A549 (cell line): ENCODE measurements around the gene TSPO. TPM values are rescaled to one million over a fixed set of nuclear protein-coding genes. Genes with fewer than 3 reads are reported as not detected.

Source experiments
- ATAC-seq, 2 experiments: fragments of 200-7000 bp in 1 of 2; fragments of >200 bp in 1 of 2; cut with Nextera tagmentation in 1 of 2; cut with Tn5 transposase in 1 of 2; 3 replicates each; pipeline versions ENCODE4 v1.8.0 to v1.9.1; 2018 to 2020; ENCODE audit warnings: mild to moderate bottlenecking in 1 of 2, moderate library complexity in 1 of 2
- CTCF ChIA-PET: fragments of 300-600 bp; sonication (Branson Sonifier 250); formaldehyde crosslinking; extraction: SDS; loops from one replicate; lab custom pipeline; 2021; ENCODE audit warnings: antibody characterized with exemption, inconsistent platforms; lab: Yijun Ruan, JAX
- POLR2A ChIA-PET: fragments of 350-600 bp; formaldehyde crosslinking; extraction: SDS; loops from one replicate; lab custom pipeline; 2021; ENCODE audit warnings: antibody characterized with exemption, inconsistent platforms; lab: Yijun Ruan, JAX
- DNase-seq, 2 experiments: peaks; one replicate each; pipeline versions ENCODE4 v3.0.0 to v3.0.0-alpha.2; 2011 to 2016; ENCODE audit warnings: low read depth in 1 of 2, low spot score in 1 of 2
- FAIRE-seq: peaks from 2 replicates; lab custom pipeline; 2011; peaks lifted over from hg19 to GRCh38; lab: Jason Lieb, UNC
- H3K27ac ChIP-seq, 2 experiments: fragments of >200 bp; sonication (Bioruptor Twin); formaldehyde crosslinking; 3 replicates each; pipeline ENCODE4 v1.5.1; 2016 to 2017
- H3K4me1 ChIP-seq: fragments of >200 bp; sonication (Bioruptor Twin); formaldehyde crosslinking; 3 replicates; pipeline ENCODE4 v1.6.1; 2016
- H3K4me2 ChIP-seq: fragments of >200 bp; sonication (Bioruptor Twin); formaldehyde crosslinking; 3 replicates; pipeline ENCODE4 v1.6.1; 2016
- H3K4me3 ChIP-seq: fragments of >200 bp; sonication (Bioruptor Twin); formaldehyde crosslinking; 3 replicates; pipeline ENCODE4 v1.5.1; 2016
- H3K9me3 ChIP-seq: fragments of >200 bp; sonication (Bioruptor Twin); formaldehyde crosslinking; 3 replicates; pipeline ENCODE4 v1.6.1; 2016
- BCL3 ChIP-seq: fragments of >200 bp; sonication (Bioruptor Twin); formaldehyde crosslinking; IDR thresholded peaks from 3 replicates; pipeline ENCODE4 v1.6.1; 2016
- CTCF ChIP-seq: fragments of >200 bp; sonication (Bioruptor Twin); formaldehyde crosslinking; IDR thresholded peaks from 3 replicates; pipeline ENCODE4 v1.5.1; 2016
- E2F6 ChIP-seq: IDR thresholded peaks from 2 replicates; pipeline ENCODE4 v1.6.1; 2012; ENCODE audit warnings: low read depth, borderline replicate concordance
- EHF ChIP-seq: fragments of 250-450 bp; sonication (Bioruptor Pico); IDR thresholded peaks from 2 replicates; pipeline ENCODE4 v1.5.0; 2020; ENCODE audit warnings: mild to moderate bottlenecking
- EHMT2 ChIP-seq: fragments of 200-600 bp; sonication (generic); IDR thresholded peaks from 2 replicates; pipeline ENCODE4 v1.6.1; 2016; ENCODE audit warnings: antibody characterized with exemption, low read depth, mild to moderate bottlenecking, moderate library complexity
- ESRRA ChIP-seq: fragments of 150-350 bp; IDR thresholded peaks from 2 replicates; pipeline ENCODE4 v1.6.1; 2014; ENCODE audit warnings: mild to moderate bottlenecking, low read length, borderline replicate concordance
- FOSB ChIP-seq: fragments of 250-450 bp; sonication (Bioruptor Pico); IDR thresholded peaks from 2 replicates; pipeline ENCODE4 v1.5.0; 2020; ENCODE audit warnings: mild to moderate bottlenecking, moderate library complexity
- GATA3 ChIP-seq: IDR thresholded peaks from 2 replicates; pipeline ENCODE4 v1.6.1; 2012; ENCODE audit warnings: borderline replicate concordance
- HOXA7 ChIP-seq: fragments of 250-450 bp; sonication (Bioruptor Pico); IDR thresholded peaks from 2 replicates; pipeline ENCODE4 v1.5.0; 2020; ENCODE audit warnings: mild to moderate bottlenecking, moderate library complexity
- JUN ChIP-seq, 2 experiments: fragments of >200 bp; sonication (Bioruptor Twin); formaldehyde crosslinking; IDR thresholded peaks; 2 replicates in 1 of 2; 3 replicates in 1 of 2; pipeline ENCODE4 v1.6.1; 2016 to 2017
- MAX ChIP-seq: IDR thresholded peaks from 2 replicates; pipeline ENCODE4 v1.6.1; 2012
- MYC ChIP-seq: IDR thresholded peaks from 2 replicates; pipeline ENCODE4 v1.6.1; 2012; ENCODE audit warnings: mild to moderate bottlenecking, inconsistent platforms, low read length, improper control_type of control experiment, borderline replicate concordance
- POLR2AphosphoS2 ChIP-seq: conservative IDR thresholded peaks from 2 replicates; pipeline ENCODE4 v1.6.1; 2012; ENCODE audit warnings: low read length, improper control_type of control experiment, inconsistent platforms
- RAD21 ChIP-seq, 2 experiments: fragments of >200 bp in 1 of 2; sonication (Bioruptor Twin) in 1 of 2; formaldehyde crosslinking in 1 of 2; IDR thresholded peaks in 1 of 2; conservative IDR thresholded peaks in 1 of 2; 2 replicates in 1 of 2; 3 replicates in 1 of 2; pipeline ENCODE4 v1.6.1; 2012 to 2018; ENCODE audit warnings: inconsistent platforms in 1 of 2
- RCOR1 ChIP-seq: fragments of 150-350 bp; IDR thresholded peaks from 2 replicates; pipeline ENCODE4 v1.6.1; 2014; ENCODE audit warnings: antibody characterized with exemption, low read length, low read depth
- REST ChIP-seq: fragments of 200-600 bp; sonication (generic); IDR thresholded peaks from 2 replicates; pipeline ENCODE4 v1.6.1; 2016; ENCODE audit warnings: antibody characterized with exemption, mild to moderate bottlenecking, moderate library complexity
- RNF2 ChIP-seq: fragments of 200-600 bp; sonication (generic); IDR thresholded peaks from 2 replicates; pipeline ENCODE4 v1.6.1; 2016; ENCODE audit warnings: low read depth, mild to moderate bottlenecking, antibody characterized with exemption, moderate library complexity, borderline replicate concordance
- SMC3 ChIP-seq: fragments of >200 bp; sonication (Bioruptor Twin); formaldehyde crosslinking; IDR thresholded peaks from 3 replicates; pipeline ENCODE4 v1.6.1; 2018; ENCODE audit warnings: inconsistent platforms
- SREBF2 ChIP-seq: fragments of 450-650 bp; IDR thresholded peaks from 2 replicates; pipeline ENCODE4 v1.6.1; 2014; ENCODE audit warnings: mild to moderate bottlenecking, moderate library complexity
- ZNF302 ChIP-seq: fragments of 250-450 bp; sonication (Bioruptor Pico); IDR thresholded peaks from 2 replicates; pipeline ENCODE4 v1.9.0; 2021; ENCODE audit warnings: inconsistent platforms, mild to moderate bottlenecking, moderate library complexity
- WGBS: methylation state at CpG from one replicate; pipeline ENCODE4 v1.1.6; 2017; ENCODE audit errors: missing lambda C conversion rate; 5-methylcytosine and 5-hydroxymethylcytosine counted together
- polyA plus RNA-seq, 4 experiments: library from polyadenylated mRNA; depleted of rRNA in 3 of 4; stranded (reverse); fragments of >200 nt; fragmentation: RNase III in 1 of 4; extraction: RNeasy Plus Mini Kit Qiagen cat#74134 plus additional on column Dnase treatment in 1 of 4; gene quantifications; 2 replicates in 3 of 4; 3 replicates in 1 of 4; pipeline ENCODE4 v1.2.3, GENCODE V29; 2011 to 2017

Gene TSPO
- polyA plus RNA-seq, 2 of the 4 experiments (the other 2 are of a cell fraction), result 43.2 to 94.4 TPM

GRCh38 chr22:43109511-43109910 is 41.8 kb upstream of the TSPO start:
- ChIA-PET CTCF (no interaction called here), POLR2A (no interaction called here)
- no peak for ATAC-seq
- H3K4me1 ChIP-seq, result 0 out of 3 replicates have a peak, but pooled peaks cover 2% of the 10 kb centered on the region
- no peak for DNase-seq
- H3K4me3 ChIP-seq, result no peak overlapping the region
- FAIRE-seq, result no peak
- TF ChIP-seq POLR2AphosphoS2 (no peak), RCOR1 (no peak), RNF2 (no peak), SREBF2 (no peak), CTCF (no peak), RAD21 (conservative IDR thresholded peaks at IDR 0.05 in 1 of 2, IDR thresholded peaks at IDR 0.05 in 1 of 2) (no peak), REST (no peak), E2F6 (no peak), SMC3 (no peak), EHF (CRISPR knock-in tag) (no peak), EHMT2 (no peak), FOSB (CRISPR knock-in tag) (no peak), ZNF302 (CRISPR knock-in tag) (no peak), JUN (IDR thresholded peaks at IDR 0.05) (no peak), GATA3 (no peak)
- no peak overlapping the region; the same call in 1 of the 3 replicates for H3K4me2 ChIP-seq
- H3K27ac ChIP-seq, result no peak overlapping the region
- H3K9me3 ChIP-seq, result no peaks in the 10 kb centered on the region
- WGBS, result 86% methylated on average over 3 of the region's 5 CpGs

- WGBS, result 7% methylated on average over 12 of the region's 32 CpGs
- H3K4me3 ChIP-seq, result peak overlapping the region; percentile 73
- peak overlapping the region; percentile 93 for H3K4me2 ChIP-seq
- ChIA-PET CTCF (interaction anchor here (0.8 kb wide), 1 partner anchor 11 kb away, joined by 3 read pairs; no protein-coding TSS in a partner anchor), POLR2A (no interaction called here)
- FAIRE-seq, result no peak
- TF ChIP-seq MAX (no peak), MYC (no peak), ESRRA (no peak), BCL3 (no peak), CTCF (no peak), HOXA7 (CRISPR knock-in tag) (no peak)
- TF ChIP-seq, all 56 proteins: peak for 0
- Histone ChIP-seq H3K27ac (no peak overlapping the region), H3K9me3 (no peaks in the 10 kb centered on the region), H3K4me1 (0 out of 3 replicates have a peak, but pooled peaks cover 2% of the 10 kb centered on the region)
- DNase-seq (no peak), ATAC-seq (no peak)
These were observed 41.4 kb upstream of the TSPO start for GRCh38 chr22:43109921-43110443.
